GM18867 (cell line): ENCODE data around the gene OPTC.

Experiments
- ATAC-seq: cut with Tn5 transposase; IDR thresholded peaks from one replicate; pipeline ENCODE4 v1.9.1; 2021; ENCODE audit warnings: mild to moderate bottlenecking, moderate library complexity; ENCODE audit not compliant: unreplicated experiment

The OPTC gene

GRCh38 chr1:203555076-203555475 is 61.1 kb downstream of the OPTC start:
- ATAC-seq, result no peak

- no peak for ATAC-seq
Measured at GRCh38 chr1:203555511-203556046, 61.6 kb downstream of the OPTC start.

- no peak for ATAC-seq
Measured at GRCh38 chr1:203556047-203556851, 62.3 kb downstream of the OPTC start.

GRCh38 chr1:203557390-203557789 is 63.4 kb downstream of the OPTC start:
- no peak for ATAC-seq

- ATAC-seq, result no peak
Measured at GRCh38 chr1:203558064-203558760, 64.3 kb downstream of the OPTC start.
